ENCODE measurements around the gene PRKAG2.

GRCh38 chr7:151777908-151778670 is 98.8 kb downstream of the PRKAG2 start:
- TF ChIP-seq EZH2phosphoT487 (conservative IDR thresholded peaks at IDR 0.05; ENCODE audit: low read length) (no peak), CTCF (IDR thresholded peaks at IDR 0.05; ENCODE audit: insufficient read depth, low read length, poor library complexity, severe bottlenecking) (no peak)
